Peyer's patch (tissue), 4 donors: ENCODE measurements around the gene USP31. TPM values are rescaled to one million over a fixed set of nuclear protein-coding genes. Genes with fewer than 3 reads are reported as not detected.
A peak's percentile ranks its signal among the peaks of the same experiment; 100 is the strongest.

Source experiments
- DNase-seq, 3 donors: peaks; one replicate each; pipeline ENCODE4 v3.0.0-alpha.2; 2017 to 2019
- H3K27ac ChIP-seq, 4 donors: fragments of 200-600 bp; sonication (generic); one replicate each; pipeline ENCODE4 v1.5.1; 2016 to 2019
- H3K27me3 ChIP-seq, 2 donors: fragments of 200-600 bp; sonication (generic); one replicate each; pipeline ENCODE4 v1.5.1; 2019
- H3K36me3 ChIP-seq, 3 donors: fragments of 200-600 bp; sonication (generic); one replicate each; pipeline ENCODE4 v1.5.1; 2016 to 2019
- H3K4me1 ChIP-seq, 4 donors: fragments of 200-600 bp; sonication (generic); one replicate each; pipeline ENCODE4 v1.5.1; 2016 to 2019
- H3K4me3 ChIP-seq, 4 donors: fragments of 200-600 bp; sonication (generic); 1 replicate in 3 of 4; 2 replicates in 1 of 4; pipeline ENCODE4 v1.5.1; 2016 to 2019; ENCODE audit warnings: mild to moderate bottlenecking in 1 of 4
- H3K9me3 ChIP-seq, 4 donors: fragments of 200-600 bp; sonication (generic); one replicate each; pipeline ENCODE4 v1.5.1; 2016 to 2019; ENCODE audit warnings: mild to moderate bottlenecking in 1 of 4
- POLR2A ChIP-seq, 2 donors: fragments of 450-650 bp; IDR thresholded peaks; one replicate each; pipeline ENCODE4 v1.5.1; 2017; ENCODE audit warnings: antibody characterized with exemption in 2 of 2, mild to moderate bottlenecking in 2 of 2, moderate library complexity in 2 of 2
- total RNA-seq, 4 donors: library from RNA; depleted of rRNA; stranded (reverse); fragments of >200 nt; gene quantifications; one replicate each; pipeline ENCODE4 v1.1.0, GENCODE V29; 2016
- TF ChIP-seq, protein P1 (sequence below), 6 experiments: fragments of 450-650 bp in 4 of 6; fragments of 200-600 bp in 2 of 6; sonication (generic) in 1 of 6; IDR thresholded peaks; one replicate each; pipeline ENCODE4 v1.5.1; 2017 to 2019; ENCODE audit warnings: antibody characterized with exemption in 6 of 6, mild to moderate bottlenecking in 3 of 6, moderate library complexity in 1 of 6

The USP31 gene
- total RNA-seq, 4 donors from 2014 or later: 6.3 to 12.4 (median 10.5) TPM

DNA sequence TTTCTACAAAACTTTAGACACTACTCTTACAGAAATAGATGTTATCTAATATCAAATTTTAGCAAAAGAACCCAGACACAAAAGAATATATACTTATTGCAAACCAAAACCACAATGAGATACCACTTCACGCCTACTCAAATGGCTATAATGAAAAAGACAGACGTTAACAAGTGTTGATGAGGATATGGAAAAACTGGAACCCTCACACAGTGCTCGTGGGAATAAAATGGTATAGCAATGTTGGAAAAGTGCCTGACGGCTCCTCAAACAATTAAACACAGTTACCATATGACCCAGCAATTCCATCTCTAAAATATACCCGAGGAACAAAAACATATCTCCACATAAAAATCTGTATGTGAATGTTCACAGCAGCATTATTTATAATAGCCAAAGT, 27.1 kb downstream of the USP31 start:
- Histone ChIP-seq H3K27me3 (no peaks in the 10 kb centered on the region), H3K4me3 (no peak overlapping the region), H3K27ac (no peak overlapping the region), H3K36me3 (no peaks in the 10 kb centered on the region), H3K9me3 (no peaks in the 10 kb centered on the region), H3K4me1 (peaks cover 0 to 5% (median 0%) of the 10 kb centered on the region in 4 donors)
- no peak for DNase-seq
- TF ChIP-seq, protein P1, sequence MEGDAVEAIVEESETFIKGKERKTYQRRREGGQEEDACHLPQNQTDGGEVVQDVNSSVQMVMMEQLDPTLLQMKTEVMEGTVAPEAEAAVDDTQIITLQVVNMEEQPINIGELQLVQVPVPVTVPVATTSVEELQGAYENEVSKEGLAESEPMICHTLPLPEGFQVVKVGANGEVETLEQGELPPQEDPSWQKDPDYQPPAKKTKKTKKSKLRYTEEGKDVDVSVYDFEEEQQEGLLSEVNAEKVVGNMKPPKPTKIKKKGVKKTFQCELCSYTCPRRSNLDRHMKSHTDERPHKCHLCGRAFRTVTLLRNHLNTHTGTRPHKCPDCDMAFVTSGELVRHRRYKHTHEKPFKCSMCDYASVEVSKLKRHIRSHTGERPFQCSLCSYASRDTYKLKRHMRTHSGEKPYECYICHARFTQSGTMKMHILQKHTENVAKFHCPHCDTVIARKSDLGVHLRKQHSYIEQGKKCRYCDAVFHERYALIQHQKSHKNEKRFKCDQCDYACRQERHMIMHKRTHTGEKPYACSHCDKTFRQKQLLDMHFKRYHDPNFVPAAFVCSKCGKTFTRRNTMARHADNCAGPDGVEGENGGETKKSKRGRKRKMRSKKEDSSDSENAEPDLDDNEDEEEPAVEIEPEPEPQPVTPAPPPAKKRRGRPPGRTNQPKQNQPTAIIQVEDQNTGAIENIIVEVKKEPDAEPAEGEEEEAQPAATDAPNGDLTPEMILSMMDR (IDR thresholded peaks at IDR 0.05): no peak
- TF ChIP-seq POLR2A (IDR thresholded peaks at IDR 0.05): no peak

DNA sequence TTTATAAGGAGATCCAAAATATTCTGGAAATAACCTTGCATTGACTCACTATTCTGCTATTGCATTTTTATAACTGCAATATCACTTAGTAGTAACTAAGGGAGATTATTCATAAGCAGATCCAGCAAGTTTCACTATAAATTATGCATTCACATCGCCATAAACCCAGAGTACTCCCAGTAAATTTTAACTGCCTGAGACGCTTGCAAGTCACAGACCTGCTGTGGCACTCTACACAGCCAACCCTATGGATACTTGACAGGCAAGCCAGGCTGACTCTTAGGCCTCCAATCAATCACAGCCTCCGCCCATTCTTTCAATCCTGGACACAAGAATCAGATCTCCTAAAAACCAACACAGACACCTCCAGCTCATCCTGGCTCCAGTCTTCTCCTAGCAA, 28.2 kb downstream of the USP31 start:
- peak overlapping the region in 2 of 4 donors; percentile 1 to 23 for H3K27ac ChIP-seq
- no peak for DNase-seq
- no peaks in the 10 kb centered on the region for H3K9me3 ChIP-seq
- H3K4me1 ChIP-seq: peaks cover 0 to 5% (median 0%) of the 10 kb centered on the region in 4 donors
- H3K4me3 ChIP-seq: no peak overlapping the region
- no peak for TF ChIP-seq POLR2A (IDR thresholded peaks at IDR 0.05)
- TF ChIP-seq, protein P1 (IDR thresholded peaks at IDR 0.05): no peak
- H3K36me3 ChIP-seq: no peaks in the 10 kb centered on the region
- no peaks in the 10 kb centered on the region for H3K27me3 ChIP-seq

DNA sequence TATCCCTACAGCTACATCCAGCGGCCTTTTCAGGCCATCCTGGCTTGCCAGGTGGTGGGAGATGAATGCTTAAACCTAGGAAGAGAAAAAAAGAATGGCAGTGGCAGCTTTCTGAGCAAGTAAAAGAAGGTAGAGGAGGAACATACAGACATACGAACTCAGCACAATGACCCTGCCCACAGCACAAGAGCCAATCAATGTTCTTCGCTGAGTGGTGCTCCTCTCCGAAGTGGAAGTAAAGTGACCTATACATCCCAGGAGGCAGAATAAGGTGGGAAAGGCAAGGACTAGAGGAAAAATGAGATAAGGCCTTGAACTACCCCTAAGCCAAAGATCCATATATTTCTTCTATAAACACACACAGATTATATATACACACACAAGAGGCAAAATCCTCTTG, 28.7 kb downstream of the USP31 start:
- Histone ChIP-seq H3K27me3 (no peaks in the 10 kb centered on the region), H3K4me3 (no peak overlapping the region), H3K9me3 (no peaks in the 10 kb centered on the region), H3K4me1 (peaks cover 0 to 5% (median 0%) of the 10 kb centered on the region in 4 donors), H3K36me3 (no peaks in the 10 kb centered on the region), H3K27ac (peak overlapping the region in 1 of 4 donors; percentile 37)
- TF ChIP-seq, protein P1 (IDR thresholded peaks at IDR 0.05): no peak
- no peak for TF ChIP-seq POLR2A (IDR thresholded peaks at IDR 0.05)
- no peak for DNase-seq

DNA sequence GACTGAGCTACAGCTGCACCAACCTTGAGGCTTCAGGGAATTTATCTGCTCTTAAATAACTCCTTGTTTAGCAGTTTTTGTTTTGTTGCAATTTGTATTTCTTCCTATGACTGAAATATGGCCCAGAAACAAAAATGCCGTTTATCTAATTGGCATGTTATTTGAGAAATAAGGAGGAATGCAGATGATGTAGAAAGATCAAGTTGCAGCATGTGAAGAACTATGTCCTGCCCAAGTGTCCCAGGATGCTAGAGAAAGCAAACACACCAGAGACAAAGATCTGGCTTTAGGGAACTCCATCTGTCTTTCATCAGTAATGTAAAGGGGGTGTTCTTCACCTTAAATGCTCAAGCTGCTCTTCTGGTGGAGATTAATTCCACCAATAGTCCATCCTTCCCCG, 29.7 kb downstream of the USP31 start:
- Histone ChIP-seq H3K4me1 (no peaks in the 10 kb centered on the region), H3K27ac (peak overlapping the region in 3 of 4 donors; percentile 3 to 37 (median 11)), H3K4me3 (no peak overlapping the region)

DNA sequence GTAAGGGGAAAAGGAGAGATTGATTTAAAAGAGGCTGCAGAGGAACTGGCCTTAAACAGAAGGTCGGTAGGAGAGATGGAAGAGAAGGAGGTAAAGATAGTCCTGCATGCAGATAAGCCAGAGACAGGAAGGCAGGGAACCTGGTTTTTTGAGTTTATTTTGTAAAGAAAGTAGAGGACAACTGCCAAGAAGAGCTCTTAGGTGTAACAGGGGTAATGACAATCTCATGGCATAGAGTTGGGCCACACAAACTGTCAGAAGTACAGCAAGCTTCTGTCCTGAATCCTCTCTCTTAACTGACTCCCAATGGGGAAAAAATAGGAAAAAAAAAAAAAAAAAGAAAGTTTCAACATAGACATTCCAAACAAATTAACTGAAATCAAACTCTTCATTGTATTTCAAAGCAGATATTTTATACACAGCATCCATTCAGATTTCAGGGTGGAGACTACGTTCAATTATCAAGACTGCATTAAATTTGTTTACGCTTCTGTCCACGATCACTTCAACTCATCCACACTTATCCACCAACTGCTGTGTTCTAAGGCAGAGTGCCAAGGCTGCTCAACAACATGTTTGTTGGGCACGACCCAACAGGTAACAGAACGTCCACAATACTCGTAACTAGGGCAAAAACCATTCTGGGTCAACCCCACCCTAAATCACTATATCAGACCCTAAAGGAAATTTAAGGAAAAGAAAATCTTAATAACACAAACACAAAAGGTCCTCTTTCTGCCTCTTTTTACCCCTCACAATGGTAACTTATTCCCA, 34.9 kb downstream of the USP31 start:
- Histone ChIP-seq H3K27me3 (no peaks in the 10 kb centered on the region), H3K9me3 (no peaks in the 10 kb centered on the region), H3K36me3 (no peaks in the 10 kb centered on the region), H3K4me1 (peaks cover 0 to 8% (median 0%) of the 10 kb centered on the region in 4 donors), H3K27ac (no peak overlapping the region), H3K4me3 (no peak overlapping the region)
- TF ChIP-seq POLR2A (IDR thresholded peaks at IDR 0.05): no peak
- TF ChIP-seq, protein P1 (IDR thresholded peaks at IDR 0.05): no peak
- DNase-seq: no peak

More for the DNA sequence above, 29.7 kb downstream of the USP31 start:
- DNase-seq: no peak
- TF ChIP-seq, protein P1 (IDR thresholded peaks at IDR 0.05): no peak
- no peak for TF ChIP-seq POLR2A (IDR thresholded peaks at IDR 0.05)
- H3K27me3 ChIP-seq: no peaks in the 10 kb centered on the region
- no peaks in the 10 kb centered on the region for H3K36me3 ChIP-seq
- H3K9me3 ChIP-seq: no peaks in the 10 kb centered on the region
